HepG2 (cell line): ENCODE measurements around the gene ITGA7. TPM values are rescaled to one million over a fixed set of nuclear protein-coding genes. Genes with fewer than 3 reads are reported as not detected.
A peak's percentile ranks its signal among the peaks of the same experiment; 100 is the strongest.

Experiments used
- ATAC-seq: fragments of 200-7000 bp; cut with Tn5 transposase; 3 replicates; pipeline ENCODE4 v1.9.1; 2020; ENCODE audit warnings: mild to moderate bottlenecking, moderate library complexity
- BruUV-seq: library from RNA; stranded (reverse); fragments of 400-500 nt; replicated peaks from 2 replicates; lab custom pipeline; 2021; lab: Mats Ljungman, UMichigan
- CTCF ChIA-PET: fragments of 300-600 bp; formaldehyde crosslinking; extraction: SDS; loops from one replicate; lab custom pipeline; 2021; ENCODE audit warnings: low total read pairs, inconsistent platforms, low intra/inter-chr PET ratio; lab: Yijun Ruan, JAX
- POLR2A ChIA-PET: fragments of 350-600 bp; sonication (Branson Sonifier 250); formaldehyde crosslinking; loops from one replicate; lab custom pipeline; 2020; ENCODE audit warnings: antibody characterized with exemption, inconsistent platforms; lab: Yijun Ruan, JAX
- DNase-seq: peaks from one replicate; pipeline ENCODE4 v3.0.0-alpha.2; 2015; ENCODE audit warnings: low spot score
- FAIRE-seq: peaks from 3 replicates; lab custom pipeline; 2011; peaks lifted over from hg19 to GRCh38; lab: Jason Lieb, UNC
- H2AFZ ChIP-seq: one replicate; pipeline ENCODE4 v1.6.1; 2011; ENCODE audit warnings: low read length, inconsistent platforms
- H3K27ac ChIP-seq: fragments of 300-600 bp; 3 replicates; pipeline ENCODE4 v1.8.0; 2011; ENCODE audit warnings: mixed run types, mild to moderate bottlenecking, mixed read lengths, low read length, inconsistent platforms; ENCODE audit not compliant: insufficient read depth; ENCODE audit errors: extremely low read length
- H3K27me3 ChIP-seq, 2 experiments: fragments of 200-600 bp in 1 of 2; 2 replicates in 1 of 2; 3 replicates in 1 of 2; pipeline versions ENCODE4 v1.6.0 to v1.8.0; 2011; ENCODE audit warnings: low read length in 2 of 2, mild to moderate bottlenecking in 2 of 2, moderate library complexity in 2 of 2, inconsistent platforms in 1 of 2; ENCODE audit not compliant: insufficient read depth in 2 of 2, control insufficient read depth in 1 of 2
- H3K36me3 ChIP-seq, 2 experiments: fragments of 200-600 bp in 1 of 2; replicated peaks in 1 of 2; 2 replicates in 1 of 2; 3 replicates in 1 of 2; pipeline versions ENCODE4 v1.5.1 to v1.8.0; 2011; ENCODE audit warnings: low read length in 2 of 2, inconsistent platforms in 1 of 2; ENCODE audit not compliant: insufficient read depth in 2 of 2, control insufficient read depth in 1 of 2
- H3K4me1 ChIP-seq: 2 replicates; pipeline ENCODE4 v1.5.1; 2012; ENCODE audit warnings: low read length, inconsistent platforms; ENCODE audit not compliant: insufficient read depth
- H3K4me2 ChIP-seq: 2 replicates; pipeline ENCODE4 v1.6.0; 2011; ENCODE audit warnings: low read depth, low read length, inconsistent platforms
- H3K4me3 ChIP-seq, 3 experiments: fragments of 200-600 bp in 1 of 3; sonication (generic), shearing (Covaris generic) in 1 of 3; replicated peaks in 1 of 3; 2 replicates each; pipeline ENCODE4 v1.5.1; 2011 to 2016; ENCODE audit warnings: low read length in 3 of 3, inconsistent platforms in 2 of 3, low read depth in 2 of 3, mild to moderate bottlenecking in 2 of 3, control low read depth in 1 of 3, mixed read lengths in 1 of 3; ENCODE audit not compliant: insufficient read depth in 1 of 3
- H3K79me2 ChIP-seq: one replicate; pipeline ENCODE4 v1.6.1; 2011; ENCODE audit warnings: low read length, inconsistent platforms; ENCODE audit not compliant: insufficient read depth
- H3K9ac ChIP-seq: 2 replicates; pipeline ENCODE4 v1.6.0; 2011; ENCODE audit warnings: mild to moderate bottlenecking, low read depth, low read length, inconsistent platforms; ENCODE audit not compliant: insufficient read depth
- H3K9me3 ChIP-seq: 2 replicates; pipeline ENCODE4 v1.5.1; 2012; ENCODE audit warnings: mild to moderate bottlenecking, low read length
- H4K20me1 ChIP-seq: 2 replicates; pipeline ENCODE4 v1.6.0; 2011; ENCODE audit warnings: inconsistent platforms, mild to moderate bottlenecking, low read length, moderate library complexity; ENCODE audit not compliant: insufficient read depth
- ATM ChIP-seq: fragments of 450-650 bp; IDR thresholded peaks from 2 replicates; pipeline ENCODE4 v1.7.1; 2017; ENCODE audit warnings: mild to moderate bottlenecking, borderline replicate concordance
- ATRX ChIP-seq: sonication (generic); formaldehyde crosslinking; IDR thresholded peaks from 2 replicates; pipeline ENCODE4 v1.4.0; 2020; ENCODE audit warnings: missing genetic modification reagents, borderline replicate concordance
- MYC ChIP-seq: sonication (generic); formaldehyde crosslinking; IDR thresholded peaks from 2 replicates; pipeline ENCODE4 v1.9.0; 2021; ENCODE audit warnings: missing genetic modification reagents, borderline replicate concordance
- SAP130 ChIP-seq: IDR thresholded peaks from 2 replicates; pipeline ENCODE4 v1.6.1; 2016; ENCODE audit warnings: low read depth
- SIN3A ChIP-seq: IDR thresholded peaks from 2 replicates; pipeline ENCODE4 v1.6.1; 2011; ENCODE audit warnings: low read depth, mild to moderate bottlenecking, control low read depth, low read length, borderline replicate concordance
- SOX6 ChIP-seq, 2 experiments: fragments of 450-650 bp in 1 of 2; sonication (generic) in 1 of 2; formaldehyde crosslinking in 1 of 2; IDR thresholded peaks; 2 replicates each; pipeline versions ENCODE4 v1.4.0 to v1.6.1; 2017 to 2020; ENCODE audit warnings: antibody characterized with exemption in 1 of 2, mild to moderate bottlenecking in 1 of 2, missing genetic modification reagents in 1 of 2
- TCF7L2 ChIP-seq: IDR thresholded peaks from 2 replicates; pipeline ENCODE4 v1.6.1; 2011; ENCODE audit warnings: mild to moderate bottlenecking, low read depth, low read length, moderate library complexity
- ZBTB38 ChIP-seq: sonication (generic); formaldehyde crosslinking; IDR thresholded peaks from 2 replicates; pipeline ENCODE4 v1.5.1; 2020; ENCODE audit warnings: mild to moderate bottlenecking, missing genetic modification reagents
- ZNF180 ChIP-seq: sonication (generic); formaldehyde crosslinking; IDR thresholded peaks from 2 replicates; pipeline ENCODE4 v1.4.0; 2020; ENCODE audit warnings: low read depth, missing genetic modification reagents, borderline replicate concordance
- ZNF205 ChIP-seq: IDR thresholded peaks from 2 replicates; pipeline ENCODE4 v1.6.1; 2018; ENCODE audit warnings: missing biosample characterization, missing genetic modification reagents
- ZNF501 ChIP-seq: sonication (generic); formaldehyde crosslinking; IDR thresholded peaks from 2 replicates; pipeline ENCODE4 v1.5.1; 2020; ENCODE audit warnings: mild to moderate bottlenecking, moderate library complexity, missing genetic modification reagents
- WGBS: methylation state at CpG from one replicate; pipeline ENCODE4 v1.1.6; 2017; ENCODE audit warnings: low lambda C conversion rate; 5-methylcytosine and 5-hydroxymethylcytosine counted together
- in situ Hi-C: cut with HindIII; loops from 2 replicates; pipeline ENCODE4 v1.10.0; 2017; ENCODE audit warnings: low pct_unique_long_range_greater_than_20kb; ENCODE audit not compliant: extremely low pct_ligation_motif_present
- intact Hi-C: fragments of 100-400 bp; cut with micrococcal nuclease; formaldehyde crosslinking; loops from one replicate; pipeline ENCODE4 v1.10.0; 2022; ENCODE audit not compliant: unreplicated experiment
- polyA plus RNA-seq, 8 experiments: library from polyadenylated mRNA; depleted of rRNA in 3 of 8; stranded (reverse) in 7 of 8; unstranded in 1 of 8; fragments of >200 nt; fragmentation: Illumina TruSeq in 4 of 8; extraction: Trizol in 4 of 8; gene quantifications; 2 replicates each; pipeline versions ENCODE4 v1.2.1 to v1.2.3, GENCODE V29; 2011 to 2016; ENCODE audit warnings: low read depth in 4 of 8, missing spikeins in 1 of 8, mixed read lengths in 1 of 8; ENCODE audit not compliant: insufficient read depth in 1 of 8
- total RNA-seq, 5 experiments: library from RNA; depleted of rRNA; stranded (reverse); fragments of >200 nt; fragmentation: Illumina TruSeq; extraction: Trizol; gene quantifications; 2 replicates each; pipeline ENCODE4 v1.2.3, GENCODE V29; 2016; ENCODE audit warnings: low read depth in 1 of 5
- TF ChIP-seq, protein P1 (sequence below): IDR thresholded peaks from 2 replicates; pipeline ENCODE4 v1.6.1; 2016; ENCODE audit warnings: missing genetic modification reagents, missing compliant biosample characterization
- TF ChIP-seq, protein P2 (sequence below): IDR thresholded peaks from 2 replicates; pipeline ENCODE4 v1.4.0; 2020; ENCODE audit warnings: mild to moderate bottlenecking, missing genetic modification reagents
- TF ChIP-seq, protein P3 (sequence below): sonication (generic); formaldehyde crosslinking; conservative IDR thresholded peaks from 2 replicates; pipeline ENCODE4 v1.4.0; 2020; ENCODE audit warnings: missing genetic modification reagents
- TF ChIP-seq, protein P4 (sequence below): sonication (generic); formaldehyde crosslinking; IDR thresholded peaks from 2 replicates; pipeline ENCODE4 v1.5.1; 2020; ENCODE audit warnings: missing genetic modification reagents, mild to moderate bottlenecking, borderline replicate concordance

The ITGA7 gene
- total and polyA plus RNA-seq, 2 of the 13 experiments (the other 11 are each of a cell fraction or from before 2014, with no cell fraction given) = 0.65 to 0.75 TPM

DNA sequence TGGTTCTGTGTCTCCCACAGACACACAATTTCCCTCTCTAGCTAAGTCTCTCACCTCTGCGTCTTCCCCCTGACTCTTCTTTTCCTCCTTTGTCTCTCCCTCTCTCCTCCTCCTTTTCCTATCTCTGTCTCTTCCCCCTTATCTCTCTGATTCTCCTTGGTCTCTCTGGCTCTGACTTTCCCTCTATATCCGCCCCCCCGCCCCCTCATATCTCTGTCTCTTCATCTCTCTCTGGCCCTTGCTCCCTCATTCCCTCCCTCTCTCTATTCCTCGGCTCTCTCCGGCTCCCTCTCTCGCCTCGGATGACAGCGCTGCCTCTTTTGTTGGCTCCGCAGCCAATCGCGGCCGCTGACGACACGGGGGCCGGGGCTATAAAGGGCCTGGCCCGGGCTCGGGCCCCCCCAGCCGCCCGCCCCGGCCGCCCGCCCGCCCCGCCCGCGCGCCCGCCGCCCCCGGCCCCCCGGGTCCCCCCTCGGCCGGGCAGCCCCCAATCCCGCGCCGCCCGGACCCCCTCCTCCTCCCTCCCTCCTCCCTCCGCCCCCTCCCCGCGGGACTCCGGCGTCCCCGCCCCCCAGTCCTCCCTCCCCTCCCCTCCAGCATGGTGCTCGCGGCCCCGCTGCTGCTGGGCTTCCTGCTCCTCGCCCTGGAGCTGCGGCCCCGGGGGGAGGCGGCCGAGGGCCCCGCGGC, 35.2 kb upstream of the ITGA7 start, which contains the start of gene GDF11:
TSS of gene GDF11 (plus strand) at position 404 of the 687 bp plus-strand sequence. CDS start at position 599, 195 bp downstream.
- Histone ChIP-seq H3K9ac (peak within 1 kb of the TSS; percentile 50), H3K4me2 (peak within 1 kb of the TSS; percentile 98), H3K4me3 (peak within 1 kb of the TSS; percentile 58 to 88 (median 74)), H3K79me2 (no peaks in the 10 kb centered on the region), H3K27ac (no peak within 1 kb of the TSS), H3K9me3 (no peaks in the 10 kb centered on the region), H4K20me1 (no peaks in the 10 kb centered on the region), H3K36me3 (no peaks in the 10 kb centered on the region), H2AFZ (peak within 1 kb of the TSS; percentile 74), H3K27me3 (peaks cover 0 to 12% of the 10 kb centered on the region in 2 experiments; a peak in 2 of 5 replicates), H3K4me1 (peaks cover 44% of the 10 kb centered on the region)
- CTCF ChIA-PET = no interaction called here
- in situ Hi-C loops (no loop called here), intact Hi-C loops (no loop called here)
- ATAC-seq (peak; percentile 18; the same call in 1 of the 3 replicates), FAIRE-seq (no peak), DNase-seq (peak; percentile 39)
- under 1% methylated on average over 30 of the region's 53 CpGs for WGBS
- POLR2A ChIA-PET = interaction anchor here (1.2 to 1.4 kb wide), 2 partner anchors 14 to 86 kb away, joined by 3 to 7 read pairs; partner anchors contain the start of genes CD63 and DNAJC14
- BruUV-seq = no TSS peak
- TF ChIP-seq ATRX (CRISPR knock-in tag) = no peak
- TF ChIP-seq ZNF205 = no peak
- TF ChIP-seq ZNF501 (CRISPR knock-in tag) = no peak
- no peak for TF ChIP-seq ATM
- TF ChIP-seq, protein P1, sequence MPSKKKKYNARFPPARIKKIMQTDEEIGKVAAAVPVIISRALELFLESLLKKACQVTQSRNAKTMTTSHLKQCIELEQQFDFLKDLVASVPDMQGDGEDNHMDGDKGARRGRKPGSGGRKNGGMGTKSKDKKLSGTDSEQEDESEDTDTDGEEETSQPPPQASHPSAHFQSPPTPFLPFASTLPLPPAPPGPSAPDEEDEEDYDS (CRISPR knock-in tag) = peak; percentile 90
- peak; percentile 45; the same call in 1 of the 2 replicates for TF ChIP-seq SIN3A
- TF ChIP-seq, protein P2, sequence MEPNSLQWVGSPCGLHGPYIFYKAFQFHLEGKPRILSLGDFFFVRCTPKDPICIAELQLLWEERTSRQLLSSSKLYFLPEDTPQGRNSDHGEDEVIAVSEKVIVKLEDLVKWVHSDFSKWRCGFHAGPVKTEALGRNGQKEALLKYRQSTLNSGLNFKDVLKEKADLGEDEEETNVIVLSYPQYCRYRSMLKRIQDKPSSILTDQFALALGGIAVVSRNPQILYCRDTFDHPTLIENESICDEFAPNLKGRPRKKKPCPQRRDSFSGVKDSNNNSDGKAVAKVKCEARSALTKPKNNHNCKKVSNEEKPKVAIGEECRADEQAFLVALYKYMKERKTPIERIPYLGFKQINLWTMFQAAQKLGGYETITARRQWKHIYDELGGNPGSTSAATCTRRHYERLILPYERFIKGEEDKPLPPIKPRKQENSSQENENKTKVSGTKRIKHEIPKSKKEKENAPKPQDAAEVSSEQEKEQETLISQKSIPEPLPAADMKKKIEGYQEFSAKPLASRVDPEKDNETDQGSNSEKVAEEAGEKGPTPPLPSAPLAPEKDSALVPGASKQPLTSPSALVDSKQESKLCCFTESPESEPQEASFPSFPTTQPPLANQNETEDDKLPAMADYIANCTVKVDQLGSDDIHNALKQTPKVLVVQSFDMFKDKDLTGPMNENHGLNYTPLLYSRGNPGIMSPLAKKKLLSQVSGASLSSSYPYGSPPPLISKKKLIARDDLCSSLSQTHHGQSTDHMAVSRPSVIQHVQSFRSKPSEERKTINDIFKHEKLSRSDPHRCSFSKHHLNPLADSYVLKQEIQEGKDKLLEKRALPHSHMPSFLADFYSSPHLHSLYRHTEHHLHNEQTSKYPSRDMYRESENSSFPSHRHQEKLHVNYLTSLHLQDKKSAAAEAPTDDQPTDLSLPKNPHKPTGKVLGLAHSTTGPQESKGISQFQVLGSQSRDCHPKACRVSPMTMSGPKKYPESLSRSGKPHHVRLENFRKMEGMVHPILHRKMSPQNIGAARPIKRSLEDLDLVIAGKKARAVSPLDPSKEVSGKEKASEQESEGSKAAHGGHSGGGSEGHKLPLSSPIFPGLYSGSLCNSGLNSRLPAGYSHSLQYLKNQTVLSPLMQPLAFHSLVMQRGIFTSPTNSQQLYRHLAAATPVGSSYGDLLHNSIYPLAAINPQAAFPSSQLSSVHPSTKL = no peak
- TF ChIP-seq, protein P3, sequence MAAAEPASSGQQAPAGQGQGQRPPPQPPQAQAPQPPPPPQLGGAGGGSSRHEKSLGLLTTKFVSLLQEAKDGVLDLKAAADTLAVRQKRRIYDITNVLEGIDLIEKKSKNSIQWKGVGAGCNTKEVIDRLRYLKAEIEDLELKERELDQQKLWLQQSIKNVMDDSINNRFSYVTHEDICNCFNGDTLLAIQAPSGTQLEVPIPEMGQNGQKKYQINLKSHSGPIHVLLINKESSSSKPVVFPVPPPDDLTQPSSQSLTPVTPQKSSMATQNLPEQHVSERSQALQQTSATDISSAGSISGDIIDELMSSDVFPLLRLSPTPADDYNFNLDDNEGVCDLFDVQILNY (CRISPR knock-in tag) = no peak
- no peak for TF ChIP-seq MYC
- TF ChIP-seq, protein P4, sequence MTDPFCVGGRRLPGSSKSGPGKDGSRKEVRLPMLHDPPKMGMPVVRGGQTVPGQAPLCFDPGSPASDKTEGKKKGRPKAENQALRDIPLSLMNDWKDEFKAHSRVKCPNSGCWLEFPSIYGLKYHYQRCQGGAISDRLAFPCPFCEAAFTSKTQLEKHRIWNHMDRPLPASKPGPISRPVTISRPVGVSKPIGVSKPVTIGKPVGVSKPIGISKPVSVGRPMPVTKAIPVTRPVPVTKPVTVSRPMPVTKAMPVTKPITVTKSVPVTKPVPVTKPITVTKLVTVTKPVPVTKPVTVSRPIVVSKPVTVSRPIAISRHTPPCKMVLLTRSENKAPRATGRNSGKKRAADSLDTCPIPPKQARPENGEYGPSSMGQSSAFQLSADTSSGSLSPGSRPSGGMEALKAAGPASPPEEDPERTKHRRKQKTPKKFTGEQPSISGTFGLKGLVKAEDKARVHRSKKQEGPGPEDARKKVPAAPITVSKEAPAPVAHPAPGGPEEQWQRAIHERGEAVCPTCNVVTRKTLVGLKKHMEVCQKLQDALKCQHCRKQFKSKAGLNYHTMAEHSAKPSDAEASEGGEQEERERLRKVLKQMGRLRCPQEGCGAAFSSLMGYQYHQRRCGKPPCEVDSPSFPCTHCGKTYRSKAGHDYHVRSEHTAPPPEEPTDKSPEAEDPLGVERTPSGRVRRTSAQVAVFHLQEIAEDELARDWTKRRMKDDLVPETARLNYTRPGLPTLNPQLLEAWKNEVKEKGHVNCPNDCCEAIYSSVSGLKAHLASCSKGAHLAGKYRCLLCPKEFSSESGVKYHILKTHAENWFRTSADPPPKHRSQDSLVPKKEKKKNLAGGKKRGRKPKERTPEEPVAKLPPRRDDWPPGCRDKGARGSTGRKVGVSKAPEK (CRISPR knock-in tag) = peak; percentile 61; the same call in 1 of the 2 replicates
- TF ChIP-seq SAP130 (CRISPR knock-in tag) = peak; percentile 24; the same call in 1 of the 2 replicates
- TF ChIP-seq SOX6 (IDR thresholded peaks at IDR 0.05) = 0 out of 2 replicates have a peak, but pooled peaks have one; percentile 26
- TF ChIP-seq SOX6 (CRISPR knock-in tag; IDR thresholded peaks at IDR 0.05) = no peak
- TF ChIP-seq ZBTB38 = no peak
- TF ChIP-seq TCF7L2 = no peak
- no peak for TF ChIP-seq ZNF180 (CRISPR knock-in tag)
